ENCODE measurements around the gene TYMS. TPM values are rescaled to one million over a fixed set of nuclear protein-coding genes. Genes with fewer than 3 reads are reported as not detected.

TYMS gene
- total and polyA plus RNA-seq, 2 donors (not counting 3 experiments of a cell fraction or from before 2014, with no cell fraction given): 136 to 200 TPM

- intact Hi-C loops (cut with micrococcal nuclease): no loop called here
- POLR2A ChIA-PET: no interaction called here
Measured at GRCh38 chr18:679516-679915, 22.1 kb downstream of the TYMS start.

More at GRCh38 chr18:679516-679915, 22.1 kb downstream of the TYMS start:
- no peaks in the 10 kb centered on the region for H3K4me1 ChIP-seq (ENCODE audit: control insufficient read depth, extremely low read depth, insufficient read depth, low read length)
- H3K9me3 ChIP-seq (replicated peaks; ENCODE audit: control insufficient read depth, insufficient read depth, low read length): no peaks in the 10 kb centered on the region
- no peaks in the 10 kb centered on the region for H3K79me2 ChIP-seq (ENCODE audit: control insufficient read depth, insufficient read depth, low read length)
- H3K9ac ChIP-seq (replicated peaks; ENCODE audit: extremely low read depth, insufficient read depth, low read length): no peak overlapping the region
- BruUV-seq (replicated peaks): no TSS peak
- H3K4me3 ChIP-seq (replicated peaks in 1 of 3; ENCODE audit: insufficient read depth in 1 of 3, low read depth in 1 of 3, low read length in 3 of 3): no peak overlapping the region
- no peak for FAIRE-seq
- no peaks in the 10 kb centered on the region for H4K20me1 ChIP-seq (replicated peaks; ENCODE audit: control insufficient read depth, extremely low read depth, insufficient read depth, low read length)
- CTCF ChIA-PET: interaction anchor here (1.2 kb wide), 1 partner anchor 160 kb away, joined by 7 read pairs; no protein-coding TSS in a partner anchor
- no peaks in the 10 kb centered on the region for H3K9me1 ChIP-seq (replicated peaks; ENCODE audit: control insufficient read depth, extremely low read depth, insufficient read depth, low read length)
- dilution Hi-C loops (cut with MboI; ENCODE audit: extremely low pct_ligation_motif_present, low sequenced_read_pairs): no loop called here
- no peak overlapping the region for H2AFZ ChIP-seq (ENCODE audit: low read depth, low read length)
- no peak for DNase-seq (ENCODE audit: low read depth, low spot score)
- TF ChIP-seq MYC (IDR thresholded peaks at IDR 0.05; ENCODE audit: low read depth, low read length): no peak
- no peak for TF ChIP-seq MAX (IDR thresholded peaks at IDR 0.05; ENCODE audit: insufficient read depth, insufficient read length)
- no peak for TF ChIP-seq GATA2 (IDR thresholded peaks at IDR 0.05; ENCODE audit: insufficient read depth, insufficient read length, low read depth, low read length)
- no peak for TF ChIP-seq POLR2A (IDR thresholded peaks at IDR 0.05; ENCODE audit: low read depth, low read length)
- no peak for TF ChIP-seq EZH2 (IDR thresholded peaks at IDR 0.05; ENCODE audit: borderline replicate concordance, low read depth, low read length, severe bottlenecking)
- TF ChIP-seq POLR2AphosphoS5 (IDR thresholded peaks at IDR 0.05; ENCODE audit: insufficient read depth, low read depth, low read length): no peak
- TF ChIP-seq JUN (IDR thresholded peaks at IDR 0.05; ENCODE audit: borderline replicate concordance, insufficient read depth, insufficient read length, low read depth): no peak
- TF ChIP-seq, protein P1, sequence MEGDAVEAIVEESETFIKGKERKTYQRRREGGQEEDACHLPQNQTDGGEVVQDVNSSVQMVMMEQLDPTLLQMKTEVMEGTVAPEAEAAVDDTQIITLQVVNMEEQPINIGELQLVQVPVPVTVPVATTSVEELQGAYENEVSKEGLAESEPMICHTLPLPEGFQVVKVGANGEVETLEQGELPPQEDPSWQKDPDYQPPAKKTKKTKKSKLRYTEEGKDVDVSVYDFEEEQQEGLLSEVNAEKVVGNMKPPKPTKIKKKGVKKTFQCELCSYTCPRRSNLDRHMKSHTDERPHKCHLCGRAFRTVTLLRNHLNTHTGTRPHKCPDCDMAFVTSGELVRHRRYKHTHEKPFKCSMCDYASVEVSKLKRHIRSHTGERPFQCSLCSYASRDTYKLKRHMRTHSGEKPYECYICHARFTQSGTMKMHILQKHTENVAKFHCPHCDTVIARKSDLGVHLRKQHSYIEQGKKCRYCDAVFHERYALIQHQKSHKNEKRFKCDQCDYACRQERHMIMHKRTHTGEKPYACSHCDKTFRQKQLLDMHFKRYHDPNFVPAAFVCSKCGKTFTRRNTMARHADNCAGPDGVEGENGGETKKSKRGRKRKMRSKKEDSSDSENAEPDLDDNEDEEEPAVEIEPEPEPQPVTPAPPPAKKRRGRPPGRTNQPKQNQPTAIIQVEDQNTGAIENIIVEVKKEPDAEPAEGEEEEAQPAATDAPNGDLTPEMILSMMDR (IDR thresholded peaks at IDR 0.05; ENCODE audit: extremely low read depth in 1 of 2, insufficient read depth in 1 of 2, low read depth in 1 of 2, low read length in 2 of 2): no peak
- no peak for TF ChIP-seq FOS (IDR thresholded peaks at IDR 0.05; ENCODE audit: borderline replicate concordance, insufficient read depth, low read length)
- peaks cover 3 to 9% of the 10 kb centered on the region in 2 experiments for H3K36me3 ChIP-seq (ENCODE audit: control insufficient read depth in 2 of 2, extremely low read depth in 1 of 2, insufficient read depth in 2 of 2, low read length in 2 of 2)
- no peaks in the 10 kb centered on the region for H3K27me3 ChIP-seq (ENCODE audit: control insufficient read depth in 2 of 2, insufficient read depth in 2 of 2, low read length in 2 of 2)
- no peak overlapping the region for H3K4me2 ChIP-seq (ENCODE audit: insufficient read depth, low read length)
- no peak overlapping the region for H3K27ac ChIP-seq (ENCODE audit: insufficient read depth, low read depth, low read length)
